HFFc6 (cell line): Measurements from ENCODE around the gene CDH16. TPM values are rescaled to one million over a fixed set of nuclear protein-coding genes. Genes with fewer than 3 reads are reported as not detected.

ENCODE experiments used
- DNase-seq: peaks from one replicate; pipeline ENCODE4 v3.0.0-alpha.2; 2018
- H3K27ac Mint-ChIP-seq: 2 replicates; pipeline ENCODE4 v1.8.0; 2020; ENCODE audit warnings: mild to moderate bottlenecking, mixed read lengths
- H3K27me3 Mint-ChIP-seq: 2 replicates; pipeline ENCODE4 v1.8.0; 2021; ENCODE audit warnings: mild to moderate bottlenecking, moderate library complexity, mixed read lengths; ENCODE audit not compliant: insufficient read depth
- H3K36me3 Mint-ChIP-seq: 2 replicates; pipeline ENCODE4 v1.8.0; 2021; ENCODE audit warnings: low read depth, mixed read lengths
- H3K4me1 Mint-ChIP-seq: 2 replicates; pipeline ENCODE4 v1.8.0; 2020; ENCODE audit warnings: low read depth, mixed read lengths
- H3K4me3 Mint-ChIP-seq: 2 replicates; pipeline ENCODE4 v1.8.0; 2020; ENCODE audit warnings: mild to moderate bottlenecking, moderate library complexity, mixed read lengths
- H3K9me3 Mint-ChIP-seq: 2 replicates; pipeline ENCODE4 v1.8.0; 2020; ENCODE audit warnings: mild to moderate bottlenecking, mixed read lengths
- total RNA-seq, 6 experiments: library from RNA; stranded (reverse); fragmentation: NEBNext Ultra II Directional; extraction: Animal tissue kit (Norgen Biotek cat#: 25700); gene quantifications; 2 replicates in 1 of 6; 3 replicates in 5 of 6; pipeline ENCODE4 v1.2.3, GENCODE V29; 2021
- TF ChIP-seq, protein P1 (sequence below): fragments of 200-600 bp; sonication (generic); IDR thresholded peaks from 2 replicates; pipeline ENCODE4 v1.5.0; 2021; ENCODE audit warnings: antibody characterized with exemption, mild to moderate bottlenecking

The CDH16 gene
- total RNA-seq, 6 experiments from 2014 or later = 0.09 TPM; not detected in 5

GRCh38 chr16:66881964-66882508, 36.6 kb downstream of the CDH16 start:
- DNase-seq = no peak
- peaks cover 54% of the 10 kb centered on the region for H3K4me1 Mint-ChIP-seq
- no peak overlapping the region; the same call in 1 of the 2 replicates for H3K4me3 Mint-ChIP-seq
- no peaks in the 10 kb centered on the region for H3K9me3 Mint-ChIP-seq
- H3K36me3 Mint-ChIP-seq = peaks cover 11% of the 10 kb centered on the region; the same call in 1 of the 2 replicates
- TF ChIP-seq, protein P1, sequence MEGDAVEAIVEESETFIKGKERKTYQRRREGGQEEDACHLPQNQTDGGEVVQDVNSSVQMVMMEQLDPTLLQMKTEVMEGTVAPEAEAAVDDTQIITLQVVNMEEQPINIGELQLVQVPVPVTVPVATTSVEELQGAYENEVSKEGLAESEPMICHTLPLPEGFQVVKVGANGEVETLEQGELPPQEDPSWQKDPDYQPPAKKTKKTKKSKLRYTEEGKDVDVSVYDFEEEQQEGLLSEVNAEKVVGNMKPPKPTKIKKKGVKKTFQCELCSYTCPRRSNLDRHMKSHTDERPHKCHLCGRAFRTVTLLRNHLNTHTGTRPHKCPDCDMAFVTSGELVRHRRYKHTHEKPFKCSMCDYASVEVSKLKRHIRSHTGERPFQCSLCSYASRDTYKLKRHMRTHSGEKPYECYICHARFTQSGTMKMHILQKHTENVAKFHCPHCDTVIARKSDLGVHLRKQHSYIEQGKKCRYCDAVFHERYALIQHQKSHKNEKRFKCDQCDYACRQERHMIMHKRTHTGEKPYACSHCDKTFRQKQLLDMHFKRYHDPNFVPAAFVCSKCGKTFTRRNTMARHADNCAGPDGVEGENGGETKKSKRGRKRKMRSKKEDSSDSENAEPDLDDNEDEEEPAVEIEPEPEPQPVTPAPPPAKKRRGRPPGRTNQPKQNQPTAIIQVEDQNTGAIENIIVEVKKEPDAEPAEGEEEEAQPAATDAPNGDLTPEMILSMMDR = no peak
- no peak overlapping the region; the same call in 1 of the 2 replicates for H3K27ac Mint-ChIP-seq
- no peaks in the 10 kb centered on the region for H3K27me3 Mint-ChIP-seq

- DNase-seq = no peak
- no peaks in the 10 kb centered on the region for H3K27me3 Mint-ChIP-seq
- H3K36me3 Mint-ChIP-seq = peaks cover 11% of the 10 kb centered on the region; the same call in 1 of the 2 replicates
- peak overlapping the region; percentile 5 for H3K27ac Mint-ChIP-seq
- TF ChIP-seq, protein P1 = no peak
- no peaks in the 10 kb centered on the region for H3K9me3 Mint-ChIP-seq
- H3K4me3 Mint-ChIP-seq = peak overlapping the region; percentile 99
- peaks cover 49% of the 10 kb centered on the region for H3K4me1 Mint-ChIP-seq
Measured at GRCh38 chr16:66881560-66881959, 37.1 kb downstream of the CDH16 start.

- H3K27ac Mint-ChIP-seq = peak overlapping the region; percentile 33
Measured at GRCh38 chr16:66881014-66881417, 37.7 kb downstream of the CDH16 start.

GRCh38 chr16:66880288-66881013, 38.2 kb downstream of the CDH16 start, which contains the start of gene PDP2:
PDP2 (plus strand) TSS chr16:66880515; CDS start chr16:66884285, 3,770 bp downstream.
- H3K36me3 Mint-ChIP-seq = peaks cover 11% of the 10 kb centered on the region; the same call in 1 of the 2 replicates
- peak; percentile 92 for DNase-seq
- TF ChIP-seq, protein P1 = no peak
- H3K4me3 Mint-ChIP-seq = peak within 1 kb of the TSS; percentile 99
- no peaks in the 10 kb centered on the region for H3K27me3 Mint-ChIP-seq
- H3K4me1 Mint-ChIP-seq = peaks cover 47% of the 10 kb centered on the region
- H3K9me3 Mint-ChIP-seq = no peaks in the 10 kb centered on the region
- H3K27ac Mint-ChIP-seq = peak within 1 kb of the TSS; percentile 92

More at GRCh38 chr16:66881014-66881417, 37.7 kb downstream of the CDH16 start:
- H3K36me3 Mint-ChIP-seq = peaks cover 11% of the 10 kb centered on the region; the same call in 1 of the 2 replicates
- no peak for DNase-seq
- peaks cover 47% of the 10 kb centered on the region for H3K4me1 Mint-ChIP-seq
- no peaks in the 10 kb centered on the region for H3K27me3 Mint-ChIP-seq
- H3K9me3 Mint-ChIP-seq = no peaks in the 10 kb centered on the region
- TF ChIP-seq, protein P1 = no peak
- H3K4me3 Mint-ChIP-seq = peak overlapping the region; percentile 99

- no peak for DNase-seq
- Mint-ChIP-seq H3K36me3 (no peaks in the 10 kb centered on the region), H3K4me3 (no peak overlapping the region), H3K4me1 (peaks cover 59% of the 10 kb centered on the region), H3K9me3 (no peaks in the 10 kb centered on the region), H3K27me3 (no peaks in the 10 kb centered on the region), H3K27ac (no peak overlapping the region)
- TF ChIP-seq, protein P1 = no peak
Measured at GRCh38 chr16:66878067-66878466, 40.6 kb downstream of the CDH16 start.
